Astrocyte (in vitro differentiated cells and primary cell): ENCODE measurements around the gene ZNF30. TPM values are rescaled to one million over a fixed set of nuclear protein-coding genes. Genes with fewer than 3 reads are reported as not detected.

ENCODE experiments used
- DNase-seq: peaks from one replicate; pipeline ENCODE4 v3.0.0-alpha.2; 2010; ENCODE audit warnings: low read depth
- FAIRE-seq: peaks from 2 replicates; lab custom pipeline; 2011; peaks lifted over from hg19 to GRCh38; lab: Jason Lieb, UNC
- H2AFZ ChIP-seq: 2 replicates; pipeline ENCODE4 v1.6.0; 2012; ENCODE audit warnings: low read depth, low read length, inconsistent platforms
- H3K27ac ChIP-seq: 2 replicates; pipeline ENCODE4 v1.5.1; 2011; ENCODE audit warnings: low read depth, low read length, inconsistent platforms
- H3K27me3 ChIP-seq: 2 replicates; pipeline ENCODE4 v1.6.0; 2011; ENCODE audit warnings: low read length, inconsistent platforms; ENCODE audit not compliant: insufficient read depth
- H3K36me3 ChIP-seq: 2 replicates; pipeline ENCODE4 v1.5.1; 2011; ENCODE audit warnings: low read length, inconsistent platforms; ENCODE audit not compliant: insufficient read depth
- H3K4me1 ChIP-seq: 2 replicates; pipeline ENCODE4 v1.5.1; 2011; ENCODE audit warnings: low read length, inconsistent platforms; ENCODE audit not compliant: insufficient read depth
- H3K4me2 ChIP-seq: 2 replicates; pipeline ENCODE4 v1.6.0; 2012; ENCODE audit warnings: low read length, inconsistent platforms
- H3K4me3 ChIP-seq: 2 replicates; pipeline ENCODE4 v1.5.1; 2011; ENCODE audit warnings: low read depth, mild to moderate bottlenecking, low read length, inconsistent platforms; ENCODE audit not compliant: insufficient read depth
- H3K79me2 ChIP-seq: 2 replicates; pipeline ENCODE4 v1.6.0; 2012; ENCODE audit warnings: mild to moderate bottlenecking, low read length, inconsistent platforms; ENCODE audit not compliant: insufficient read depth
- H3K9ac ChIP-seq: 2 replicates; pipeline ENCODE4 v1.6.0; 2012; ENCODE audit warnings: mild to moderate bottlenecking, low read length, inconsistent platforms
- H3K9me3 ChIP-seq: 2 replicates; pipeline ENCODE4 v1.5.1; 2012; ENCODE audit warnings: low read depth, mild to moderate bottlenecking, low read length, inconsistent platforms; ENCODE audit not compliant: insufficient read depth
- H4K20me1 ChIP-seq: 2 replicates; pipeline ENCODE4 v1.6.0; 2012; ENCODE audit warnings: low read length, inconsistent platforms; ENCODE audit not compliant: insufficient read depth
- H3K27ac Mint-ChIP-seq: one replicate; pipeline ENCODE4 v1.8.0; 2021; ENCODE audit warnings: mild to moderate bottlenecking, mixed read lengths; ENCODE audit not compliant: unreplicated experiment
- H3K27me3 Mint-ChIP-seq: one replicate; pipeline ENCODE4 v1.8.0; 2021; ENCODE audit warnings: low read depth, mixed read lengths; ENCODE audit not compliant: unreplicated experiment
- H3K36me3 Mint-ChIP-seq: one replicate; pipeline ENCODE4 v1.8.0; 2021; ENCODE audit warnings: low read depth, mixed read lengths; ENCODE audit not compliant: unreplicated experiment
- H3K4me1 Mint-ChIP-seq: one replicate; pipeline ENCODE4 v1.8.0; 2021; ENCODE audit warnings: low read depth, mixed read lengths; ENCODE audit not compliant: unreplicated experiment
- H3K4me3 Mint-ChIP-seq: one replicate; pipeline ENCODE4 v1.8.0; 2021; ENCODE audit warnings: mild to moderate bottlenecking, moderate library complexity, mixed read lengths; ENCODE audit not compliant: unreplicated experiment
- H3K9me3 Mint-ChIP-seq: one replicate; pipeline ENCODE4 v1.8.0; 2021; ENCODE audit warnings: mild to moderate bottlenecking, mixed read lengths; ENCODE audit not compliant: unreplicated experiment
- EZH2 ChIP-seq: IDR thresholded peaks from 2 replicates; pipeline ENCODE4 v1.6.1; 2012; ENCODE audit warnings: mild to moderate bottlenecking, low read length, inconsistent platforms; ENCODE audit not compliant: insufficient read depth
- total RNA-seq: library from RNA; stranded (reverse); gene quantifications from 2 replicates; pipeline ENCODE4 v1.2.1, GENCODE V29; 2021
- TF ChIP-seq, protein P1 (sequence below): IDR thresholded peaks from 2 replicates; pipeline ENCODE4 v1.5.1; 2011; ENCODE audit warnings: low read depth, mild to moderate bottlenecking, inconsistent platforms, low read length, moderate library complexity; ENCODE audit not compliant: insufficient read depth

The ZNF30 gene
- total RNA-seq, 1 donor from 2014 or later, result 4.0 TPM

DNA sequence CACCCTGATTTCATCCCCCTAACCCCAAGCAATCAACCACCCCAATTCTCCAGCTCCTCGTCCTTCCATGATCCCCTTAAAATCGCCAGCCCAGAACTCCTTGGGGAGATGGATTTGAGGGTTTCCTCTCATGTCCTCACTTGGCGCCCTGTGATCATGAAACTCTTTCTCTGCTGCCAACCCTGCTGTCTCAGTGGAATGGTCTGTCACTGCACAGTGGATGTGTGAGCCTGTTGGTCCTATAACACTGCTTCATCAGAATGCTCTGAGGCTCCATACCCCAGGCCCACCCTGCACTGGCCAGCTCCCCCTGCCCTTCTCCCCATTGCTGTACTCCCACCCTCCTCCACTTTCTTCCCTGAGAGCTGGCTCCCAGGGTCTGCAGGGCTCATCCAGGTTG is 49.9 kb downstream of the ZNF30 start:
- no peaks in the 10 kb centered on the region for H3K36me3 Mint-ChIP-seq
- H3K27ac Mint-ChIP-seq, result no peak overlapping the region
- no peak overlapping the region for H3K27ac ChIP-seq
- H3K79me2 ChIP-seq, result no peaks in the 10 kb centered on the region
- H3K27me3 Mint-ChIP-seq, result peaks cover 6% of the 10 kb centered on the region
- TF ChIP-seq, protein P1, sequence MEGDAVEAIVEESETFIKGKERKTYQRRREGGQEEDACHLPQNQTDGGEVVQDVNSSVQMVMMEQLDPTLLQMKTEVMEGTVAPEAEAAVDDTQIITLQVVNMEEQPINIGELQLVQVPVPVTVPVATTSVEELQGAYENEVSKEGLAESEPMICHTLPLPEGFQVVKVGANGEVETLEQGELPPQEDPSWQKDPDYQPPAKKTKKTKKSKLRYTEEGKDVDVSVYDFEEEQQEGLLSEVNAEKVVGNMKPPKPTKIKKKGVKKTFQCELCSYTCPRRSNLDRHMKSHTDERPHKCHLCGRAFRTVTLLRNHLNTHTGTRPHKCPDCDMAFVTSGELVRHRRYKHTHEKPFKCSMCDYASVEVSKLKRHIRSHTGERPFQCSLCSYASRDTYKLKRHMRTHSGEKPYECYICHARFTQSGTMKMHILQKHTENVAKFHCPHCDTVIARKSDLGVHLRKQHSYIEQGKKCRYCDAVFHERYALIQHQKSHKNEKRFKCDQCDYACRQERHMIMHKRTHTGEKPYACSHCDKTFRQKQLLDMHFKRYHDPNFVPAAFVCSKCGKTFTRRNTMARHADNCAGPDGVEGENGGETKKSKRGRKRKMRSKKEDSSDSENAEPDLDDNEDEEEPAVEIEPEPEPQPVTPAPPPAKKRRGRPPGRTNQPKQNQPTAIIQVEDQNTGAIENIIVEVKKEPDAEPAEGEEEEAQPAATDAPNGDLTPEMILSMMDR, result no peak
- TF ChIP-seq EZH2, result no peak
- H3K4me1 ChIP-seq, result no peaks in the 10 kb centered on the region
- no peak overlapping the region for H3K4me2 ChIP-seq
- H3K9me3 Mint-ChIP-seq, result peaks cover 5% of the 10 kb centered on the region
- H3K4me3 Mint-ChIP-seq, result no peak overlapping the region
- H3K9me3 ChIP-seq, result peaks cover 8% of the 10 kb centered on the region
- H4K20me1 ChIP-seq, result no peaks in the 10 kb centered on the region
- no peaks in the 10 kb centered on the region for H3K4me1 Mint-ChIP-seq
- FAIRE-seq (no peak), DNase-seq (no peak)
- no peak overlapping the region for H3K9ac ChIP-seq
- H3K4me3 ChIP-seq, result no peak overlapping the region
- no peaks in the 10 kb centered on the region for H3K27me3 ChIP-seq
- H3K36me3 ChIP-seq, result no peaks in the 10 kb centered on the region
- no peak overlapping the region for H2AFZ ChIP-seq

DNA sequence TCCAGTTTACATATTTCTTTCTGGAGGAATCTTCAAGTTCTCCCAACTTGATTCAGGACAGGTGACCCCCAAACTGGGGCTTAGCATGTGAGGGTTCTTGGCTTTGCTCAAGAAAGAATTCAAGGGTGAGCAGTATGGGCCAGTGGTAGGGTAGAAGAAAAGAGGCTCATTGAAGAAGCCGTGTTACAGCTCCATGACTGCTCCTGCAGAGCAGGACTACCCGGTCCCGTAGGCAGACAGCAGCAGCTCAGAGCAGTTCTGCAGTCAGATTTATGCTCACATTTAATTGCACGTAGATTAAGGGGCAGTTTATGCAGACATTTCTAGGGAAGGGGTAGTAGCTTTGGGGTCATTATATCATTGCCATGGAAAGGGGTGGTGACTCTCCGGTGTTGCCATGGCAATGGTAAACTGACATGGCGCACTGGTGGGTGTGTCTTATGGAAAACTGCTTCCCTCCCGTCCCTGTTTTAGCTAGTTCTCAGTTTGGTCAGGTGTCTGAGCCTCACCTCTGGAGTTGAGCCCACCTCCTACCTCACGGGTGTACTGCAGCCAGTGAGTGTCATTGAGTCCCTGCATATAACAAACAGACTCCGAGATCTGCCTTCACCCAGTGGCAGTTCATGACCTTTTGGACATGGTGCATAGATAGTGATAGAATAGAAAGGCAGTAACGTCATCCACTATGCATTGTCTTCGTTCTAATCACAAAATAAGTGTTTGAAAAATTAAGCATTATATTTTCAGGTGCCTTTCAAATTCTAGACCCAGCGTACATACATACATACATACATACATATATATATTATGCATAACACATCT is 53.3 kb downstream of the ZNF30 start:
- Histone ChIP-seq H3K4me3 (no peak overlapping the region), H3K27me3 (no peaks in the 10 kb centered on the region), H3K9me3 (peaks cover 8% of the 10 kb centered on the region), H4K20me1 (no peaks in the 10 kb centered on the region), H3K27ac (no peak overlapping the region), H3K9ac (no peak overlapping the region), H3K79me2 (no peaks in the 10 kb centered on the region), H3K4me1 (no peaks in the 10 kb centered on the region), H2AFZ (no peak overlapping the region), H3K36me3 (no peaks in the 10 kb centered on the region), H3K4me2 (no peak overlapping the region)
- Mint-ChIP-seq H3K4me1 (no peaks in the 10 kb centered on the region), H3K9me3 (peaks cover 5% of the 10 kb centered on the region), H3K27me3 (peaks cover 5% of the 10 kb centered on the region), H3K4me3 (no peak overlapping the region), H3K36me3 (no peaks in the 10 kb centered on the region), H3K27ac (no peak overlapping the region)
- DNase-seq, result no peak
- TF ChIP-seq EZH2, result no peak
- TF ChIP-seq, protein P1, result no peak
- FAIRE-seq, result no peak

DNA sequence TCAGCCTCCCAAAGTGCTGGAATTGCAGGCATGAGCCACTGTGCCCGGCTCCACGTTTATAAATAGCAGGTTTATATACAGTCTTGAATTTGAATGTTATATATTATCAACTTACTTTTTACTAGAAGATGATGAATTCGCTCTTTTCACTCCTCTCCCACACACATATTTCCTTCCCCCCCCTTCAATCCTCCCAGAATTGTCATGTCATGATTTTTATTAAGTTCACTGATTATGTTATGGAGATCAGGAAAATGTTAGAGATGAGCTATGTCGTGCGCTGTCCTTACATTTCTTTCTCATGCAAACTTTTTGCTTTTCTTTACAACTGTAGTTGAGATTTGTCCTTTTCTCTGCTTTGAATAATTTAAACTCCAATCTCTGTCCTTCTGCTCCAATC is 55.6 kb downstream of the ZNF30 start:
- DNase-seq, result no peak
- TF ChIP-seq, protein P1, result no peak
- no peak for TF ChIP-seq EZH2
- H4K20me1 ChIP-seq, result no peaks in the 10 kb centered on the region
- peaks cover 2% of the 10 kb centered on the region for H3K27me3 Mint-ChIP-seq
- no peaks in the 10 kb centered on the region for H3K36me3 ChIP-seq
- no peak overlapping the region for H3K4me2 ChIP-seq
- no peak for FAIRE-seq
- H3K4me1 ChIP-seq, result no peaks in the 10 kb centered on the region
- H3K36me3 Mint-ChIP-seq, result no peaks in the 10 kb centered on the region
- H3K9me3 ChIP-seq, result no peaks in the 10 kb centered on the region
- H3K9ac ChIP-seq, result no peak overlapping the region
- no peaks in the 10 kb centered on the region for H3K4me1 Mint-ChIP-seq
- no peak overlapping the region for H3K27ac ChIP-seq
- no peak overlapping the region for H2AFZ ChIP-seq
- H3K9me3 Mint-ChIP-seq, result peaks cover 6% of the 10 kb centered on the region
- no peak overlapping the region for H3K27ac Mint-ChIP-seq
- no peaks in the 10 kb centered on the region for H3K27me3 ChIP-seq
- H3K79me2 ChIP-seq, result no peaks in the 10 kb centered on the region
- H3K4me3 ChIP-seq, result no peak overlapping the region
- H3K4me3 Mint-ChIP-seq, result no peak overlapping the region
